ENCODE data around the gene SIGLEC12. TPM values are rescaled to one million over a fixed set of nuclear protein-coding genes. Genes with fewer than 3 reads are reported as not detected.
"Not testable (repeated sequence)": the region's sequence is repeated elsewhere in the genome, so short reads cannot be mapped to it uniquely, and the experiment has no call there.

SIGLEC12 gene
- total RNA-seq, 1 experiment from 2014 or later: not detected

- BruUV-seq (replicated peaks): no TSS peak
- Mint-ChIP-seq H3K4me3 (ENCODE audit: low read depth, unreplicated experiment) (no peak overlapping the region), H3K27ac (ENCODE audit: unreplicated experiment) (no peak overlapping the region), H3K4me1 (ENCODE audit: low read depth, unreplicated experiment) (peaks cover 18% of the 10 kb centered on the region), H3K9me3 (ENCODE audit: low read depth, unreplicated experiment) (no peaks in the 10 kb centered on the region), H3K36me3 (ENCODE audit: insufficient read depth, unreplicated experiment) (no peaks in the 10 kb centered on the region), H3K27me3 (ENCODE audit: unreplicated experiment) (peaks cover 39% of the 10 kb centered on the region)
- intact Hi-C loops (cut with micrococcal nuclease; ENCODE audit: unreplicated experiment): no loop called here
- DNase-seq: no peak
- TF ChIP-seq CTCF (IDR thresholded peaks at IDR 0.05; ENCODE audit: unreplicated experiment): no peak
- CTCF ChIA-PET: no interaction called here
Measured at GRCh38 chr19:51469162-51469561, 32.4 kb downstream of the SIGLEC12 start.

- Mint-ChIP-seq H3K4me3 (ENCODE audit: low read depth, unreplicated experiment) (no peak overlapping the region), H3K27ac (ENCODE audit: unreplicated experiment) (no peak overlapping the region), H3K27me3 (ENCODE audit: unreplicated experiment) (peaks cover 39% of the 10 kb centered on the region), H3K36me3 (ENCODE audit: insufficient read depth, unreplicated experiment) (no peaks in the 10 kb centered on the region), H3K9me3 (ENCODE audit: low read depth, unreplicated experiment) (no peaks in the 10 kb centered on the region), H3K4me1 (ENCODE audit: low read depth, unreplicated experiment) (peaks cover 13% of the 10 kb centered on the region)
- CTCF ChIA-PET: no interaction called here
- intact Hi-C loops (cut with micrococcal nuclease; ENCODE audit: unreplicated experiment): no loop called here
- TF ChIP-seq CTCF (IDR thresholded peaks at IDR 0.05; ENCODE audit: unreplicated experiment): no peak
- DNase-seq: no peak
- BruUV-seq (replicated peaks): no TSS peak
Measured at GRCh38 chr19:51468545-51468920, 33.1 kb downstream of the SIGLEC12 start.

GRCh38 chr19:51467864-51468544 is 33.6 kb downstream of the SIGLEC12 start:
- intact Hi-C loops (cut with micrococcal nuclease; ENCODE audit: unreplicated experiment): no loop called here
- no peaks in the 10 kb centered on the region for H3K36me3 Mint-ChIP-seq (ENCODE audit: insufficient read depth, unreplicated experiment)
- no TSS peak for BruUV-seq (replicated peaks)
- H3K9me3 Mint-ChIP-seq (ENCODE audit: low read depth, unreplicated experiment): no peaks in the 10 kb centered on the region
- CTCF ChIA-PET: no interaction called here
- no peak overlapping the region for H3K4me3 Mint-ChIP-seq (ENCODE audit: low read depth, unreplicated experiment)
- H3K4me1 Mint-ChIP-seq (ENCODE audit: low read depth, unreplicated experiment): peaks cover 8% of the 10 kb centered on the region
- TF ChIP-seq CTCF (IDR thresholded peaks at IDR 0.05; ENCODE audit: unreplicated experiment): no peak
- no peak overlapping the region for H3K27ac Mint-ChIP-seq (ENCODE audit: unreplicated experiment)
- peaks cover 39% of the 10 kb centered on the region for H3K27me3 Mint-ChIP-seq (ENCODE audit: unreplicated experiment)
- no peak for DNase-seq

- intact Hi-C loops (cut with micrococcal nuclease; ENCODE audit: unreplicated experiment): no loop called here
- H3K4me3 Mint-ChIP-seq (ENCODE audit: low read depth, unreplicated experiment): no peak overlapping the region
- BruUV-seq (replicated peaks): no TSS peak
- no peaks in the 10 kb centered on the region for H3K9me3 Mint-ChIP-seq (ENCODE audit: low read depth, unreplicated experiment)
- no peaks in the 10 kb centered on the region for H3K36me3 Mint-ChIP-seq (ENCODE audit: insufficient read depth, unreplicated experiment)
- no peak overlapping the region for H3K27ac Mint-ChIP-seq (ENCODE audit: unreplicated experiment)
- no peaks in the 10 kb centered on the region for H3K4me1 Mint-ChIP-seq (ENCODE audit: low read depth, unreplicated experiment)
- CTCF ChIA-PET: no interaction called here
- H3K27me3 Mint-ChIP-seq (ENCODE audit: unreplicated experiment): peaks cover 42% of the 10 kb centered on the region
- no peak for DNase-seq
- no peak for TF ChIP-seq CTCF (IDR thresholded peaks at IDR 0.05; ENCODE audit: unreplicated experiment)
Measured at GRCh38 chr19:51466723-51467122, 34.9 kb downstream of the SIGLEC12 start.

- DNase-seq; H3K27ac Mint-ChIP-seq (ENCODE audit: unreplicated experiment); H3K4me3 Mint-ChIP-seq (ENCODE audit: low read depth, unreplicated experiment); CTCF ChIA-PET; H3K9me3 Mint-ChIP-seq (ENCODE audit: low read depth, unreplicated experiment); H3K36me3 Mint-ChIP-seq (ENCODE audit: insufficient read depth, unreplicated experiment); BruUV-seq (replicated peaks); H3K4me1 Mint-ChIP-seq (ENCODE audit: low read depth, unreplicated experiment); intact Hi-C loops (cut with micrococcal nuclease; ENCODE audit: unreplicated experiment): not testable (repeated sequence)
- H3K27me3 Mint-ChIP-seq (ENCODE audit: unreplicated experiment): peaks cover 69% of the 10 kb centered on the region
Measured at GRCh38 chr19:51463976-51464581, 37.5 kb downstream of the SIGLEC12 start.
